HG02970 (cell line): ENCODE results near the gene HLA-E.
"Not testable (repeated sequence)": the region's sequence is repeated elsewhere in the genome, so short reads cannot be mapped to it uniquely, and the experiment has no call there.

Experiments
- ATAC-seq: cut with Tn5 transposase; IDR thresholded peaks from one replicate; pipeline ENCODE4 v1.9.1; 2021; ENCODE audit warnings: mild to moderate bottlenecking, moderate library complexity, moderate number of reproducible peaks; ENCODE audit not compliant: unreplicated experiment, low FRiP score

HLA-E gene

GRCh38 chr6:30489081-30490025, at the start of gene HLA-E:
Gene HLA-E (plus strand): TSS chr6:30489509. CDS start chr6:30489532, 23 bp downstream.
- ATAC-seq, result peak; percentile 80

DNA sequence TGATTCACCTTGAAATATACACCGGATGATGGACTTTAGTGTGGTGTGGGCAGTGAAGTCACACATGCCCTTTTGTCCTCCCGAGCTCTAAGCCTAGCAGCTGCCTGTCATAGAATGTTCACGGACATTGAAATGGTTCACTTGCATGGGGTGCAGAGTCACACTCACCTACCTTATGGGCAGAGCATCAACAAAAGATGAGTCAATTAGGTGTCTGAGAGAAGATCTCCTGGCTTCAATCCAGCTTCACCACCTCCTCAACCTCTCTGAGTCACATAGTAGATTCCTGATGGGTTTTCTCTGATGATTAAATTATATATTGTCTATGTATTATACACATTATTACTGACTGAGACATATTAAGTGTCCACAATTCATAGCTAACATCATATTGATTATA, 48.1 kb upstream of the HLA-E start:
- no peak for ATAC-seq

- no peak for ATAC-seq
Observed at GRCh38 chr6:30443657-30444450, 45.5 kb upstream of the HLA-E start.

- no peak for ATAC-seq
Observed at GRCh38 chr6:30444451-30444742, 44.9 kb upstream of the HLA-E start.

GRCh38 chr6:30446259-30446658, 43.0 kb upstream of the HLA-E start:
- ATAC-seq, result no peak

DNA sequence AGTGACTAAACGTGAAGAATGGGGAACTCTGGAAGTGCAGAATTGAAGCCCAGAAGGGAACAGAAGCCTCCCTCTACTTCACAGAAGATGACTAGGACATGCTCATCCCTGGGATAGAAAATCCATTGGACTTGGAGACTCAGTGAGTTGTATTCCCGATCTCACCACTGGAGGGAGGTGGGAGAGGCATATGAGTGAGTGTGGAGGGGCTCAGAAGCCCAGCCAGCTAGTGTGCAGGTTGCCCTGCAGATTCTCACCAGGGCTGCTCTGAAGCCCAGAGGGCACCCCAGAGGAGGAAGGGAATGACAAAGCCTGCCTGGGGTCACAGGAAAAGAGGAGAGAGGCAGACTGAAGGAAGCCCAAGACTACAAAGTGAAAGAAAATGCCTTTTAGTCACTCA, 42.1 kb upstream of the HLA-E start:
- ATAC-seq, result no peak

DNA sequence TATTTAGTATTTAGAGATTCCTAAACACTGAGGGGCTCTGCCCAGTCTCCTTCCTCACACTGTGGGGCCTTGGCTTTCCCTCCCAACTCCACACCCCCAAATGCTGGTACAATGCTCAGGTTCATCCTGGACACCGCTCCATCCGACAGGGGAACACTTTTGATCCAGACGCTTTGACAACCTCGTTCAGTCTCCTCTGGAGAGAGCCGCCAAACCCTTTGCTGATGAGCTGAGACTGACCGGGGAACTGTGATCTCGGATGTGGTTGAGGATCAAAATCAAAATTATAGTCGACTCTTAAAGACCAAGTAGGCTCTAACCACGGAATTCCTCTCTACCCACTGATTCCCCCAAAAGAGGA, 38.8 kb upstream of the HLA-E start:
- ATAC-seq, result no peak

GRCh38 chr6:30450909-30451841, 38.1 kb upstream of the HLA-E start:
- ATAC-seq, result no peak

DNA sequence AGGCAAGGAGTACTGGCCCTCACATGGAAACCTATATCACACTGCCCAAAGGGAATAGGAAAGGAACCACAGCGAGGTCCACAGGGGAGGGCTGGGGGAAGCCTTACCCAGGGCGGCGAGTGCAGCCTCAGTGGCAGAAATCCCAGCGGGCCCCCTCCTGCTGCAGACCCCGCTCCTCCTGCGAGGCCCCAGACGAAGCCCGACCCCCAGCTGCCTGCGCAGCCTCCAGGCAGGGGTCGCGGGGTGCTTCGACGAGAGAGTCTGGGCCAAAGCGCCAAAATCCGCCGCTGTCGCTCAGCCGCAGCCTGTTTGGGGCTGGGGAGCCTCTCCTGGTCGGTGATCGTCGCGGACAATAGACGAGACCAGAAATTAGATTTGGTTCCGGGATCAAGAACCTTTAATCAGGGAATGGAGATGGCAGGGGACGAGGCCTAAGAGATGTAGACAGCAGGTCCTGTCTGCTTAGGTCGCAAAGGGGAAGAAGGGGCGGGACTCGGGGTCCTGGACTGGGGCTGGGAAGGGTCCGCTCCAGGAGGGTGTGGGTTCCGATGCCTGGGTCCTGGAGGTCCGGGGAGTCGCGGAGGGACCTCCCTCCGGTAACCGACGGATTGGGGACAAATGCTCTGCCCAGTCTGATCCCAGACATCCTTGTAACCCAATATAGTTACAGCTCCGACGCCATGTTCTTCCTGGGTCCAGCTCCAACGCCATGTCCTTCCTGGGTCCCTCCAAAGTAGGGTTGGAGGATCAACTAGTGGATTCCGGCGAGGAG, 36.4 kb upstream of the HLA-E start:
- ATAC-seq, result no peak

DNA sequence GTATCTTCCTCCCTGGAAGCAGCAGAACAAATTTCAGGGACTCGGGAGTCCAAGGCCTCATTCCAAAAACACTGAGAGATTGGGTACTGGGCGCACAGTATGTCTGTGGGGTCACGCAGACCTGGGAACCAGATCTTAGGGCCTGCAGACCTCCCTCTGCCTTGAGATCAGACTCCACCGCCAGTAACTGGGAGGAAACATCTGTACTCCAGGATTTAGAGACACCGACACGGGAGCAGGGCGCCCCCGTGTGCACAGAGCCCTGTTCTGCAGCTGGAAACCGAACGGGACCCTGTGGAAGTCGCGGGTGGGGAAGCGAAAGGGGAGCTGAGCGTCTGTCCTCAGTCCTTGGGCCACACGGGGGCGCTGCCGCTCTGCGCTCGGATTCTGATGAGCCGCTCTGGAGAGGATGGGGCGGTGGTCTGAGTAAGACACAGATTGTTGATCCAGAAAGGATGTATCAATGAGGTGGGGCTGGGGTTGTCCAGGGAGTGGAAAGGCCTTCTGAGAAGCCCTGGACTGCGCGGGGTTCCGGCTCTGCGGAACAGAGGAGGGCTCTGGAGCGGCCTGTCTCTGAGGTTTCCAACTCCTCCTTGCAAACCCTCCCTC, 35.7 kb upstream of the HLA-E start:
- ATAC-seq, result no peak

GRCh38 chr6:30459145-30459544, 30.2 kb upstream of the HLA-E start:
- no peak for ATAC-seq

- no peak for ATAC-seq
Observed at GRCh38 chr6:30461055-30461454, 28.3 kb upstream of the HLA-E start.

DNA sequence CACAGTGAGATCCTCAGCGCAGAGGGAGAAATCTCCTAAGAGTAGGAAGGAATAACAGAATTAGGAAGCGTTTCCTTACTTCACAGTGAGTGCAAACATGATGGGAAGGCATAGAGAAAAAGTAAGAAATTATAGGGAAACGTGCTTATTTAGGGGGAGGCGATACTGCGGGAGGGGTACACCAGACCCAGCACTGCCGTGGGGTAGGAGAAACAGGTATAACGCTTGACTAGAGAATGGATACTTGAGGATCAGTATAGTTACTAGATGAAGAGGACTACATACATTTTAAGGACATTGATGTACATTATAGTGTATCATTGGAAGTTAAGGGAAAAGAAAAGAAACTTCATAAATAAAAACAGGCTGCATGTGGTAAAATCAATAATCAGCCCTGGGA, 26.8 kb upstream of the HLA-E start:
- no peak for ATAC-seq

DNA sequence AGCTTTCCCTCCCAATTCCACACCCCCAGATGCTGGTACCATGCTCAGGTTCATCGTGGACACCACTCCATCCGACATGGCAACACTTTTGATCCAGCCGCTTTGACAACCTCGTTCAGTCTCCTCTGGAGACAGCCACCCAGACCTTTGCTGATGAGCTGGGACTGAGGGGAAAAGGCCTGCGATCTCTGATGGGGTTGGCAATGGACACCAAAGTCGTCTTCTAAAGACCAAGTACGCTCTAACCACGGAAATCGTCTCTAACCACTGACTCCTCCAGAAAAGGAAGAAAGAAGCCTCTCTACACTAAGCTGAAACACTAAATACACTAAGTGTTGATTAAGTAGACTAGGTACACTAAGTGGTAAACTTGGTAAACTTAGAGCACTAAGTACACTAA, 26.1 kb upstream of the HLA-E start:
- ATAC-seq, result no peak

- no peak for ATAC-seq
Observed at GRCh38 chr6:30463651-30464618, 25.4 kb upstream of the HLA-E start.

GRCh38 chr6:30465595-30466306, 23.6 kb upstream of the HLA-E start:
- no peak for ATAC-seq

- ATAC-seq, result no peak
Observed at GRCh38 chr6:30470968-30471367, 18.3 kb upstream of the HLA-E start.

- ATAC-seq, result not testable (repeated sequence)
Observed at GRCh38 chr6:30475116-30475515, 14.2 kb upstream of the HLA-E start.
